ENCODE data around the gene SPECC1.
"Not testable (repeated sequence)": the region's sequence is repeated elsewhere in the genome, so short reads cannot be mapped to it uniquely, and the experiment has no call there.

The SPECC1 gene

GRCh38 chr17:20216853-20217252, 207.7 kb downstream of the SPECC1 start:
- no peak for FAIRE-seq

GRCh38 chr17:20217677-20218076, 208.5 kb downstream of the SPECC1 start:
- FAIRE-seq = no peak

- no peak for FAIRE-seq
These were observed 209.1 kb downstream of the SPECC1 start for GRCh38 chr17:20218272-20218671.

GRCh38 chr17:20223808-20224328, 214.7 kb downstream of the SPECC1 start:
- no peak for FAIRE-seq

- no peak for FAIRE-seq
These were observed 215.2 kb downstream of the SPECC1 start for GRCh38 chr17:20224379-20224778.

GRCh38 chr17:20225162-20226115, 216.3 kb downstream of the SPECC1 start:
- no peak for FAIRE-seq

- FAIRE-seq = no peak
These were observed 217.8 kb downstream of the SPECC1 start for GRCh38 chr17:20226814-20227482.

- not testable (repeated sequence) for FAIRE-seq
These were observed 218.7 kb downstream of the SPECC1 start for GRCh38 chr17:20227720-20228370.

- no peak for FAIRE-seq
These were observed 219.3 kb downstream of the SPECC1 start for GRCh38 chr17:20228410-20228809.

- no peak for FAIRE-seq
These were observed 219.7 kb downstream of the SPECC1 start for GRCh38 chr17:20228860-20229259.

GRCh38 chr17:20230924-20231323, 221.8 kb downstream of the SPECC1 start:
- FAIRE-seq = no peak

- no peak for FAIRE-seq
These were observed 223.5 kb downstream of the SPECC1 start for GRCh38 chr17:20232611-20233010.

GRCh38 chr17:20234276-20234675, 225.1 kb downstream of the SPECC1 start:
- no peak for FAIRE-seq

- no peak for FAIRE-seq
These were observed 226.6 kb downstream of the SPECC1 start for GRCh38 chr17:20235747-20236146.

GRCh38 chr17:20236578-20237227, 227.5 kb downstream of the SPECC1 start:
- no peak for FAIRE-seq

- not testable (repeated sequence) for FAIRE-seq
These were observed 230.6 kb downstream of the SPECC1 start for GRCh38 chr17:20239776-20240175.

GRCh38 chr17:20241855-20242254, 232.7 kb downstream of the SPECC1 start:
- no peak for FAIRE-seq

GRCh38 chr17:20242271-20242670, 233.1 kb downstream of the SPECC1 start:
- FAIRE-seq = no peak

GRCh38 chr17:20243524-20243923, 234.4 kb downstream of the SPECC1 start:
- no peak for FAIRE-seq

GRCh38 chr17:20244671-20245070, 235.5 kb downstream of the SPECC1 start:
- FAIRE-seq = no peak

GRCh38 chr17:20246692-20247091, 237.5 kb downstream of the SPECC1 start:
- FAIRE-seq = no peak

GRCh38 chr17:20253323-20253722, 244.2 kb downstream of the SPECC1 start:
- FAIRE-seq = no peak

GRCh38 chr17:20254541-20254940, 245.4 kb downstream of the SPECC1 start:
- FAIRE-seq = no peak
